Spleen (tissue), 11 donors: ENCODE measurements around the gene BANP. TPM values are rescaled to one million over a fixed set of nuclear protein-coding genes. Genes with fewer than 3 reads are reported as not detected.
"Not testable (repeated sequence)": the region's sequence is repeated elsewhere in the genome, so short reads cannot be mapped to it uniquely, and the experiment has no call there.

Experiments
- DNase-seq: peaks from one replicate; pipeline ENCODE4 v3.0.0-alpha.2; 2020
- H3K27ac ChIP-seq, 8 donors: fragments of 200-600 bp; sonication (generic) in 7 of 8; 1 replicate in 4 of 8; 2 replicates in 4 of 8; pipeline versions ENCODE4 v1.5.0 to v1.8.0; 2016 to 2021; ENCODE audit warnings: inconsistent platforms in 4 of 8, mild to moderate bottlenecking in 4 of 8, moderate library complexity in 1 of 8
- H3K27me3 ChIP-seq, 7 donors: fragments of 200-600 bp; sonication (generic) in 6 of 7; replicated peaks in 1 of 7; 1 replicate in 4 of 7; 2 replicates in 3 of 7; pipeline versions ENCODE4 v1.5.0 to v1.8.0; 2016 to 2021; ENCODE audit warnings: inconsistent platforms in 3 of 7, mild to moderate bottlenecking in 1 of 7
- H3K36me3 ChIP-seq, 6 donors: fragments of 200-600 bp; sonication (generic) in 5 of 6; 1 replicate in 4 of 6; 2 replicates in 2 of 6; pipeline versions ENCODE4 v1.5.0 to v1.8.0; 2016 to 2021; ENCODE audit warnings: inconsistent platforms in 2 of 6
- H3K4me1 ChIP-seq, 6 donors: fragments of 200-600 bp; sonication (generic) in 5 of 6; 1 replicate in 3 of 6; 2 replicates in 3 of 6; pipeline versions ENCODE4 v1.5.0 to v1.8.0; 2016 to 2021; ENCODE audit warnings: inconsistent platforms in 3 of 6
- H3K4me3 ChIP-seq, 8 donors: fragments of 200-600 bp; sonication (generic) in 7 of 8; 1 replicate in 4 of 8; 2 replicates in 4 of 8; pipeline versions ENCODE4 v1.5.0 to v1.8.0; 2016 to 2021; ENCODE audit warnings: inconsistent platforms in 4 of 8, mild to moderate bottlenecking in 4 of 8, moderate library complexity in 2 of 8
- H3K9me3 ChIP-seq, 8 donors: fragments of 200-600 bp; sonication (generic) in 7 of 8; 1 replicate in 4 of 8; 2 replicates in 4 of 8; pipeline versions ENCODE4 v1.5.0 to v1.8.0; 2016 to 2021; ENCODE audit warnings: inconsistent platforms in 4 of 8
- POLR2AphosphoS5 ChIP-seq, 3 donors: sonication (generic); formaldehyde crosslinking; IDR thresholded peaks; one replicate each; pipeline ENCODE4 v1.5.1; 2017; ENCODE audit warnings: antibody characterized with exemption in 3 of 3
- WGBS, 5 donors: extraction: QIAGEN DNeasy Blood & Tissue Kit in 3 of 5; methylation state at CpG; one replicate each; pipeline versions ENCODE4 v1.1.5 to v1.1.7; 2013 to 2018; 5-methylcytosine and 5-hydroxymethylcytosine counted together
- intact Hi-C: fragments of 100-400 bp; cut with DNase I; formaldehyde crosslinking; loops from one replicate; pipeline ENCODE4 v1.15.0; 2023; ENCODE audit warnings: low total_unique reads
- polyA plus RNA-seq, 3 donors: library from polyadenylated mRNA; stranded (reverse); fragments of 200-250 nt; gene quantifications; one replicate each; pipeline ENCODE4 v1.2.1, GENCODE V29; 2013
- total RNA-seq, 7 donors: library from RNA; depleted of rRNA in 3 of 7; stranded (reverse); fragments of >200 nt in 3 of 7; fragmentation: NEBNext Ultra II Directional in 4 of 7; extraction: Animal tissue kit (Norgen Biotek cat#: 25700) in 4 of 7; gene quantifications; one replicate each; pipeline versions ENCODE4 v1.1.0 to v1.2.1, GENCODE V29; 2016 to 2021
- donor health status: healthy with polysubstance abuse.
- donor health status: DM: no; HTN: no; CAD: no; lungs with moderate emphysema.
- donor health status: DM: no; HTN: no; CAD: no.
- donor health status: Bipolar disorder and iron deficiency.
- donor health status: healthy.
- donor health status: DM: no; HTN: no; CAD: no.
- donor health status: DM: yes; HTN: yes; CAD: no.

Gene BANP
- total and polyA plus RNA-seq, 10 donors: 15.9 to 57.1 (median 42.7) TPM

GRCh38 chr16:88090377-88091175 lies 139.3 kb downstream of the BANP start:
- intact Hi-C loops, H3K9me3 ChIP-seq, DNase-seq, H3K4me3 ChIP-seq, H3K36me3 ChIP-seq, H3K27me3 ChIP-seq: not testable (repeated sequence)
- Histone ChIP-seq H3K27ac (peak overlapping the region in 6 of 8 donors; percentile 46 to 77 (median 74)), H3K4me1 (peaks cover 0 to 58% (median 24%) of the 10 kb centered on the region in 6 donors)
- peak in 1 of 3 donors; percentile 16 for TF ChIP-seq POLR2AphosphoS5 (IDR thresholded peaks at IDR 0.05)
- WGBS, 5 donors: 54 to 65% (median 58%) methylated on average over 14 to 38 of the region's 38 CpGs

GRCh38 chr16:88091221-88091971 lies 140.2 kb downstream of the BANP start:
- DNase-seq, H3K36me3 ChIP-seq, intact Hi-C loops, H3K27me3 ChIP-seq: not testable (repeated sequence)
- H3K4me1 ChIP-seq: peaks cover 0 to 58% (median 24%) of the 10 kb centered on the region in 6 donors
- peaks cover 0 to 13% (median 10%) of the 10 kb centered on the region in 8 donors for H3K9me3 ChIP-seq
- peak in 2 of 3 donors; percentile 49 to 60 for TF ChIP-seq POLR2AphosphoS5 (IDR thresholded peaks at IDR 0.05)
- H3K4me3 ChIP-seq: peak overlapping the region in 1 of 8 donors; percentile 22
- H3K27ac ChIP-seq: peak overlapping the region in 7 of 8 donors; percentile 42 to 77 (median 72)
- WGBS, 5 donors: 46 to 81% (median 66%) methylated on average over 7 to 35 of the region's 35 CpGs

- peaks cover 0 to 54% (median 22%) of the 10 kb centered on the region in 6 donors for H3K4me1 ChIP-seq
- WGBS, 5 donors: 11 to 35% (median 29%) methylated on average over 5 to 9 of the region's 9 CpGs
- H3K4me3 ChIP-seq: peak overlapping the region in 1 of 8 donors; percentile 22
- H3K36me3 ChIP-seq, H3K27me3 ChIP-seq, DNase-seq, intact Hi-C loops: not testable (repeated sequence)
- peak in 1 of 3 donors; percentile 30 for TF ChIP-seq POLR2AphosphoS5 (IDR thresholded peaks at IDR 0.05)
- peak overlapping the region in 7 of 8 donors; percentile 42 to 77 (median 72) for H3K27ac ChIP-seq
- H3K9me3 ChIP-seq: peaks cover 0 to 18% (median 15%) of the 10 kb centered on the region in 8 donors
Measured at GRCh38 chr16:88091972-88092302, 140.7 kb downstream of the BANP start.

- DNase-seq, H3K36me3 ChIP-seq, intact Hi-C loops, H3K27me3 ChIP-seq: not testable (repeated sequence)
- peak in 2 of 3 donors; percentile 21 to 47 for TF ChIP-seq POLR2AphosphoS5 (IDR thresholded peaks at IDR 0.05)
- H3K4me1 ChIP-seq: peaks cover 0 to 45% (median 18%) of the 10 kb centered on the region in 6 donors
- WGBS, 5 donors: 73 to 78% (median 75%) methylated on average over 8 to 32 of the region's 34 CpGs
- H3K27ac ChIP-seq: peak overlapping the region in 6 of 8 donors; percentile 22 to 77 (median 74)
- H3K4me3 ChIP-seq: peak overlapping the region in 1 of 8 donors; percentile 28
- peaks cover 0 to 25% (median 18%) of the 10 kb centered on the region in 8 donors for H3K9me3 ChIP-seq
Measured at GRCh38 chr16:88092791-88093555, 141.7 kb downstream of the BANP start.

- DNase-seq, H3K4me3 ChIP-seq, H3K27ac ChIP-seq, intact Hi-C loops, H3K27me3 ChIP-seq, H3K36me3 ChIP-seq: not testable (repeated sequence)
- WGBS, 5 donors: 82 to 90% (median 87%) methylated on average over 22 to 25 of the region's 25 CpGs
- H3K4me1 ChIP-seq: peaks cover 0 to 38% (median 14%) of the 10 kb centered on the region in 6 donors
- peaks cover 0 to 25% (median 18%) of the 10 kb centered on the region in 8 donors for H3K9me3 ChIP-seq
Measured at GRCh38 chr16:88093556-88094252, 142.5 kb downstream of the BANP start.

GRCh38 chr16:88094253-88094575 lies 143.0 kb downstream of the BANP start:
- H3K9me3 ChIP-seq: peaks cover 0 to 25% (median 18%) of the 10 kb centered on the region in 8 donors
- DNase-seq, H3K27ac ChIP-seq, H3K4me3 ChIP-seq, H3K36me3 ChIP-seq, intact Hi-C loops: not testable (repeated sequence)
- H3K27me3 ChIP-seq: peaks cover 0 to 13% (median 0%) of the 10 kb centered on the region in 7 donors
- H3K4me1 ChIP-seq: peaks cover 0 to 38% (median 14%) of the 10 kb centered on the region in 6 donors
- WGBS, 5 donors: 72 to 89% (median 84%) methylated on average over 15 to 17 of the region's 17 CpGs

GRCh38 chr16:88094900-88095299 lies 143.7 kb downstream of the BANP start:
- H3K4me3 ChIP-seq, intact Hi-C loops, DNase-seq, H3K27ac ChIP-seq, H3K36me3 ChIP-seq: not testable (repeated sequence)
- Histone ChIP-seq H3K4me1 (peaks cover 0 to 33% (median 12%) of the 10 kb centered on the region in 6 donors), H3K27me3 (peaks cover 0 to 19% (median under 1%) of the 10 kb centered on the region in 7 donors), H3K9me3 (peaks cover 0 to 25% (median 18%) of the 10 kb centered on the region in 8 donors)
- WGBS, 5 donors: 89 to 97% (median 92%) methylated on average over 3 of the region's 3 CpGs

- Histone ChIP-seq H3K9me3 (peaks cover 0 to 25% (median 18%) of the 10 kb centered on the region in 8 donors), H3K4me1 (peaks cover 0 to 22% (median 6%) of the 10 kb centered on the region in 6 donors), H3K27me3 (peaks cover 0 to 37% (median 10%) of the 10 kb centered on the region in 7 donors)
- H3K4me3 ChIP-seq, intact Hi-C loops, H3K27ac ChIP-seq, DNase-seq, H3K36me3 ChIP-seq: not testable (repeated sequence)
- WGBS, 5 donors: 86 to 91% (median 86%) methylated on average over 2 of the region's 2 CpGs
Measured at GRCh38 chr16:88096659-88097058, 145.4 kb downstream of the BANP start.
